ENCODE results near the gene SPRING1. TPM values are rescaled to one million over a fixed set of nuclear protein-coding genes. Genes with fewer than 3 reads are reported as not detected.

The SPRING1 gene, protein sequence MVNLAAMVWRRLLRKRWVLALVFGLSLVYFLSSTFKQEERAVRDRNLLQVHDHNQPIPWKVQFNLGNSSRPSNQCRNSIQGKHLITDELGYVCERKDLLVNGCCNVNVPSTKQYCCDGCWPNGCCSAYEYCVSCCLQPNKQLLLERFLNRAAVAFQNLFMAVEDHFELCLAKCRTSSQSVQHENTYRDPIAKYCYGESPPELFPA
- total RNA-seq (2016; rRNA removed; fragmentation: Illumina TruSeq; extraction: Trizol) (51.8 and 65.6 TPM in 2 replicates), polyA plus RNA-seq (2011; rRNA removed) (16.1 and 20.0 TPM in 2 replicates), polyA minus RNA-seq (2011; rRNA and poly(A)+ RNA removed; ENCODE audit: low replicate concordance) (26.4 and 35.5 TPM in 2 replicates), Bru-seq, nascent RNA (percentile 93 among the genes with signal in this experiment), BruChase-seq, experiment 1, labeled RNA remaining after a 6-hour chase (percentile 97 among the genes with signal in this experiment), BruChase-seq, experiment 2, labeled RNA remaining after a 2-hour chase (percentile 94 among the genes with signal in this experiment)
- total RNA-seq (2016; cell fraction: cytosol; rRNA removed; fragmentation: Illumina TruSeq; extraction: Trizol; ENCODE audit: low read depth): 73.3 and 84.9 TPM in 2 replicates
- 52.8 and 55.9 TPM in 2 replicates for total RNA-seq (2016; cell fraction: insoluble cytoplasmic fraction; rRNA removed; fragmentation: Illumina TruSeq; extraction: Trizol)
- total RNA-seq (2016; cell fraction: membrane; rRNA removed; fragmentation: Illumina TruSeq; extraction: Trizol): 130 and 144 TPM in 2 replicates
- total RNA-seq (2016; cell fraction: nucleus; rRNA removed; fragmentation: Illumina TruSeq; extraction: Trizol): 23.5 and 30.9 TPM in 2 replicates
- 10.7 and 16.5 TPM in 2 replicates for polyA plus RNA-seq (2011; cell fraction: cytosol; rRNA removed)
- 6.8 and 7.2 TPM in 2 replicates for polyA plus RNA-seq (2011; cell fraction: nucleus; rRNA removed)
- polyA plus RNA-seq (2012): 9.0 and 11.3 TPM in 2 replicates
- polyA plus RNA-seq (2016; cell fraction: cytosol; fragmentation: Illumina TruSeq; extraction: Trizol; ENCODE audit: low read depth): 87.5 and 98.3 TPM in 2 replicates
- 40.6 and 42.1 TPM in 2 replicates for polyA plus RNA-seq (2016; cell fraction: insoluble cytoplasmic fraction; fragmentation: Illumina TruSeq; extraction: Trizol; ENCODE audit: low read depth)
- 97.7 TPM in 2 replicates for polyA plus RNA-seq (2016; cell fraction: membrane; fragmentation: Illumina TruSeq; extraction: Trizol; ENCODE audit: low read depth)
- polyA plus RNA-seq (2016; cell fraction: nucleus; fragmentation: Illumina TruSeq; extraction: Trizol; ENCODE audit: insufficient read depth, low read depth): 25.0 and 26.3 TPM in 2 replicates
- 16.0 TPM in 2 replicates for polyA minus RNA-seq (2011; cell fraction: cytosol; rRNA and poly(A)+ RNA removed)
- 8.1 and 10.8 TPM in 2 replicates for polyA minus RNA-seq (2011; cell fraction: nucleus; rRNA and poly(A)+ RNA removed)
- long read RNA-seq, experiment 1, full-length matches to known transcripts: 10 of 26 reads
- long read RNA-seq, experiment 1, partial matches to known transcripts: 2 of 26 reads
- long read RNA-seq, experiment 1, other reads (novel, unspliced or antisense): 14 of 26 reads
- long read RNA-seq, experiment 2, full-length matches to known transcripts: 20 of 91 reads
- long read RNA-seq, experiment 2, partial matches to known transcripts: 3 of 91 reads
- long read RNA-seq, experiment 2, other reads (novel, unspliced or antisense): 68 of 91 reads

DNA sequence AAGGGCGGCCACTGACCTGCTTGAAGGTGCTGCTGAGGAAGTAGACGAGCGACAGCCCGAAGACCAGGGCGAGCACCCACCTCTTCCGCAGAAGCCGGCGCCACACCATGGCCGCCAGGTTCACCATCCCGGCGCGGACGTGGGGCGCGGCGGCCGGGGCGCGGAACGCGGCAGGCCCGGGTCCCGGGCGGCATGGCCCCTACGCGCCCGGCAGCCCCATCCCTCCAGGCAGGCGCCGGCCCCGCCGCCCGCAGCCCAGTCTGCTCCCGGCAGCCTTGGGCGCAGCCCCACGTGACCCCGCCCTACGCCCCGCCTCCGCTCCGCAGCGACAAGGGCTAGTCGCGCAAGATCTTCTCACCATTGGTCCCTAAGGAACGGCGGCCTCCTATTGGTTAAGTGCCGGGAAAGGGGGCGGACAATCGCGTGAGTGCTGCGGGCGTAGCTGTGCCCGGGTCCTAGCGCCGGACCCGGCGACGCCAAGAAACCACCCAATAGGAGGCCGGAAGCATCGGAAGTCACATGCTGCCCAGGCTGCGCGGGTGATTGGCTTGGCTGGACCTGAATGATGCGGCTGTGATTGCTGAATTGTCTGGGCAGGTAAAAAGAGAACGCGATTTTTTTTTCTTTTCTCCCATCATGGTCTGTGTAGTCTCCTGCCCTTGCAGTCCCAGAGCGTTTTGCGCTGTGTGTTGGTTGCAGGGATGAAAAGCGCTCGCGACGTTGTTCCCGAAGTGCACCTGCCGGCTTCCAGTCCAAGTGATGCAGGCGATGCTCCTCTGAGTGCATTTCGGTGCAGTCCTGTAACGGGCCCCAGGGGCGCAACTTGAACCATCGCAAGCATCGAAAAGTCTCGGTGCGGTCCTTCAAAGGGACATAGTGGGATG, at the start of gene SPRING1, which contains the start of gene RNFT2:
SPRING1 (minus strand) TSS at position 296 of the 884 bp plus-strand sequence; CDS start at position 127, 169 bp downstream.
RNFT2 (plus strand) TSS at position 542 of the 884 bp plus-strand sequence. CDS start 2,183 bp downstream, outside the sequence.
- in situ Hi-C loops (cut with HindIII; ENCODE audit: extremely low pct_ligation_motif_present, low pct_unique_long_range_greater_than_20kb): no loop called here
- POLR2A ChIA-PET: interaction anchor here (0.6 to 1.0 kb wide), 3 partner anchors 45 to 80 kb away, joined by 3 read pairs; no protein-coding TSS in a partner anchor
- Histone ChIP-seq H3K9ac (ENCODE audit: insufficient read depth, low read depth, low read length) (peak within 1 kb of the TSS; percentile 87), H3K4me3 (replicated peaks in 1 of 3; ENCODE audit: insufficient read depth in 1 of 3, low read depth in 2 of 3, low read length in 3 of 3) (peak within 1 kb of the TSS; percentile 76 to 97 (median 89)), H3K9me3 (ENCODE audit: low read length) (no peaks in the 10 kb centered on the region), H3K27ac (ENCODE audit: extremely low read length, insufficient read depth, low read length) (peak within 1 kb of the TSS; percentile 63), H3K79me2 (ENCODE audit: insufficient read depth, low read length) (peaks cover 25% of the 10 kb centered on the region), H3K36me3 (replicated peaks in 1 of 2; ENCODE audit: control insufficient read depth in 1 of 2, insufficient read depth in 2 of 2, low read length in 2 of 2) (no peaks in the 10 kb centered on the region; a peak in 2 of 5 replicates), H3K4me1 (ENCODE audit: insufficient read depth, low read length) (peaks cover 44% of the 10 kb centered on the region), H4K20me1 (ENCODE audit: insufficient read depth, low read length) (no peaks in the 10 kb centered on the region; the same call in 1 of the 2 replicates), H3K4me2 (ENCODE audit: low read depth, low read length) (peak within 1 kb of the TSS; percentile 92), H2AFZ (ENCODE audit: low read length) (peak within 1 kb of the TSS; percentile 75), H3K27me3 (ENCODE audit: control insufficient read depth in 1 of 2, insufficient read depth in 2 of 2, low read length in 2 of 2) (no peaks in the 10 kb centered on the region; a peak in 1 of 5 replicates)
- intact Hi-C loops (cut with micrococcal nuclease; ENCODE audit: unreplicated experiment): loop anchor here (1.0 to 10.0 kb wide), 2 partner anchors 81 to 177 kb away; partner anchors contain the start of gene FBXW8
- CTCF ChIA-PET (ENCODE audit: low intra/inter-chr PET ratio, low total read pairs): no interaction called here
- WGBS (ENCODE audit: low lambda C conversion rate): 1% methylated on average over 29 of the region's 80 CpGs
- peak; percentile 98 for DNase-seq (ENCODE audit: low spot score)
- peak; percentile 95 for ATAC-seq
- no TSS peak for BruUV-seq (replicated peaks)
- peak; percentile 92 for FAIRE-seq
- no peak; the same call in 1 of the 2 replicates for TF ChIP-seq HMG20A (CRISPR knock-in tag; IDR thresholded peaks at IDR 0.05; ENCODE audit: borderline replicate concordance)
- no peak for TF ChIP-seq CBX2 (IDR thresholded peaks at IDR 0.05; ENCODE audit: low read depth, low read length)
- TF ChIP-seq CBX2 (CRISPR knock-in tag; IDR thresholded peaks at IDR 0.05; ENCODE audit: low read depth): no peak
- TF ChIP-seq RBM22 (optimal IDR thresholded peaks at IDR 0.05; ENCODE audit: low read length): no peak
- no peak for TF ChIP-seq ZNF792 (CRISPR knock-in tag; IDR thresholded peaks at IDR 0.05)
- peak; percentile 33; the same call in 1 of the 2 replicates for TF ChIP-seq POLR2AphosphoS5 (IDR thresholded peaks at IDR 0.05; ENCODE audit: low read depth, low read length)
- TF ChIP-seq KLF13 (CRISPR knock-in tag; IDR thresholded peaks at IDR 0.05): no peak
- peak; percentile 77; the same call in 1 of the 2 replicates for TF ChIP-seq GTF3A (CRISPR knock-in tag; conservative IDR thresholded peaks at IDR 0.05)
- TF ChIP-seq TMF1 (CRISPR knock-in tag; IDR thresholded peaks at IDR 0.05; ENCODE audit: low read depth): peak; percentile 38; the same call in 1 of the 2 replicates
- no peak for TF ChIP-seq ZNF121 (CRISPR knock-in tag; IDR thresholded peaks at IDR 0.05)
- TF ChIP-seq ZFP36L2 (CRISPR knock-in tag; IDR thresholded peaks at IDR 0.05): no peak
- peak; percentile 93 for TF ChIP-seq MEIS1 (CRISPR knock-in tag; IDR thresholded peaks at IDR 0.05; ENCODE audit: borderline replicate concordance)
- TF ChIP-seq SMARCC2 (IDR thresholded peaks at IDR 0.05): no peak
- no peak for TF ChIP-seq ZNF550 (CRISPR knock-in tag; IDR thresholded peaks at IDR 0.05; ENCODE audit: borderline replicate concordance)
- TF ChIP-seq ZFP90 (CRISPR knock-in tag; IDR thresholded peaks at IDR 0.05; ENCODE audit: borderline replicate concordance): peak; percentile 91
- TF ChIP-seq ZNF160 (CRISPR knock-in tag; IDR thresholded peaks at IDR 0.05): peak; percentile 43; the same call in 1 of the 2 replicates
- no peak for TF ChIP-seq ZSCAN29 (CRISPR knock-in tag; conservative IDR thresholded peaks at IDR 0.05)
- TF ChIP-seq KDM6A (CRISPR knock-in tag; IDR thresholded peaks at IDR 0.05; ENCODE audit: low read depth): no peak
- no peak for TF ChIP-seq SSRP1 (CRISPR knock-in tag; IDR thresholded peaks at IDR 0.05)
- TF ChIP-seq DR1 (CRISPR knock-in tag; IDR thresholded peaks at IDR 0.05): no peak; the same call in 1 of the 2 replicates

All from HepG2 (cell line).